Omental fat pad (tissue), 4 donors: ENCODE results near the gene FBXO8. TPM values are rescaled to one million over a fixed set of nuclear protein-coding genes. Genes with fewer than 3 reads are reported as not detected.

Experiments
- ATAC-seq: fragments of 150-250 bp; one replicate; pipeline ENCODE4 v1.9.1; 2016; ENCODE audit warnings: mild to moderate bottlenecking, moderate library complexity; ENCODE audit not compliant: low FRiP score
- DNase-seq: peaks from one replicate; pipeline ENCODE4 v3.0.0-alpha.2; 2019; ENCODE audit warnings: low spot score
- CTCF ChIP-seq, 3 donors: fragments of 450-650 bp; IDR thresholded peaks; one replicate each; pipeline ENCODE4 v1.5.1; 2016 to 2017; ENCODE audit warnings: antibody characterized with exemption in 3 of 3, mild to moderate bottlenecking in 3 of 3, moderate library complexity in 2 of 3
- total RNA-seq, 4 donors: library from RNA; depleted of rRNA; stranded (reverse); fragments of >200 nt; gene quantifications; one replicate each; pipeline ENCODE4 v1.1.0, GENCODE V29; 2016

FBXO8 gene
- total RNA-seq, 4 donors from 2014 or later = 15.9 to 50.8 (median 30.3) TPM

GRCh38 chr4:174318829-174319764 lies 35.6 kb upstream of the FBXO8 start:
- ATAC-seq = no peak
- no peak for TF ChIP-seq CTCF (IDR thresholded peaks at IDR 0.05)
- no peak for DNase-seq

GRCh38 chr4:174317531-174317930 lies 34.1 kb upstream of the FBXO8 start:
- DNase-seq = no peak

GRCh38 chr4:174316954-174317353 lies 33.5 kb upstream of the FBXO8 start:
- no peak for TF ChIP-seq CTCF (IDR thresholded peaks at IDR 0.05)
- DNase-seq = no peak
- no peak for ATAC-seq

More at GRCh38 chr4:174317531-174317930, 34.1 kb upstream of the FBXO8 start:
- no peak for ATAC-seq
- TF ChIP-seq CTCF (IDR thresholded peaks at IDR 0.05) = no peak

- no peak for DNase-seq
- TF ChIP-seq CTCF (IDR thresholded peaks at IDR 0.05) = no peak
- ATAC-seq = no peak
Observed at GRCh38 chr4:174316546-174316945, 33.1 kb upstream of the FBXO8 start.

- DNase-seq (no peak), ATAC-seq (no peak)
- no peak for TF ChIP-seq CTCF (IDR thresholded peaks at IDR 0.05)
Observed at GRCh38 chr4:174314770-174315169, 31.3 kb upstream of the FBXO8 start.

- DNase-seq = no peak
- no peak for TF ChIP-seq CTCF (IDR thresholded peaks at IDR 0.05)
- ATAC-seq = no peak
Observed at GRCh38 chr4:174314274-174314673, 30.8 kb upstream of the FBXO8 start.

- TF ChIP-seq CTCF (IDR thresholded peaks at IDR 0.05) = no peak
- DNase-seq = no peak
- no peak for ATAC-seq
Observed at GRCh38 chr4:174312993-174313392, 29.5 kb upstream of the FBXO8 start.
